A673 (cell line): Measurements from ENCODE around the gene HES2. TPM values are rescaled to one million over a fixed set of nuclear protein-coding genes. Genes with fewer than 3 reads are reported as not detected.

Source experiments
- BruUV-seq: library from RNA; stranded (reverse); fragments of 400-500 nt; replicated peaks from 2 replicates; lab custom pipeline; 2021; lab: Mats Ljungman, UMichigan
- CTCF ChIA-PET: fragments of 300-600 bp; sonication (Branson Sonifier 250); formaldehyde crosslinking; loops from one replicate; lab custom pipeline; 2022; ENCODE audit warnings: antibody characterized with exemption; lab: Charles Lee
- POLR2A ChIA-PET: fragments of 300-600 bp; sonication (Branson Sonifier 250); formaldehyde crosslinking; loops from one replicate; lab custom pipeline; 2022; ENCODE audit warnings: antibody characterized with exemption; ENCODE audit not compliant: low non-redundant PET; lab: Charles Lee
- DNase-seq: peaks from one replicate; pipeline ENCODE4 v3.0.0-alpha.2; 2015; ENCODE audit warnings: low spot score
- H3K27ac ChIP-seq: fragments of 200-600 bp; sonication (generic); 2 replicates; pipeline ENCODE4 v1.5.1; 2016; ENCODE audit warnings: mixed run types, low read depth, mild to moderate bottlenecking, mixed read lengths, antibody characterized with exemption, low read length; ENCODE audit not compliant: poor library complexity, severe bottlenecking
- H3K27me3 ChIP-seq: fragments of 200-600 bp; sonication (generic); replicated peaks from 2 replicates; pipeline ENCODE4 v1.6.1; 2017; ENCODE audit warnings: mixed run types, low read depth, mild to moderate bottlenecking, mixed read lengths, antibody characterized with exemption, low read length; ENCODE audit not compliant: insufficient read depth, poor library complexity
- H3K36me3 ChIP-seq: fragments of 200-600 bp; sonication (generic); 2 replicates; pipeline ENCODE4 v1.6.1; 2016; ENCODE audit warnings: mixed run types, mild to moderate bottlenecking, mixed read lengths, antibody characterized with exemption, low read length; ENCODE audit not compliant: insufficient read depth, poor library complexity, severe bottlenecking
- H3K4me1 ChIP-seq: fragments of 200-600 bp; sonication (generic); 2 replicates; pipeline ENCODE4 v1.6.1; 2017; ENCODE audit warnings: mixed run types, mild to moderate bottlenecking, mixed read lengths, antibody characterized with exemption, low read length; ENCODE audit not compliant: insufficient read depth, poor library complexity, severe bottlenecking
- H3K4me3 ChIP-seq: fragments of 200-600 bp; sonication (generic); 2 replicates; pipeline ENCODE4 v1.5.1; 2016; ENCODE audit warnings: low read depth, mixed run types, mild to moderate bottlenecking, mixed read lengths, low read length; ENCODE audit not compliant: poor library complexity, severe bottlenecking
- H3K9me3 ChIP-seq: fragments of 200-600 bp; sonication (generic); 2 replicates; pipeline ENCODE4 v1.6.1; 2016; ENCODE audit warnings: mixed run types, low read depth, mild to moderate bottlenecking, mixed read lengths, antibody characterized with exemption, low read length; ENCODE audit not compliant: poor library complexity, severe bottlenecking
- CTCF ChIP-seq: fragments of 300-800, 200-600 bp; sonication (generic); conservative IDR thresholded peaks from 2 replicates; pipeline ENCODE4 v1.5.1; 2017; ENCODE audit warnings: low read depth, mild to moderate bottlenecking, antibody characterized with exemption, low read length, moderate library complexity, mixed read lengths
- EZH2 ChIP-seq: fragments of 200-600 bp; sonication (generic); IDR thresholded peaks from 2 replicates; pipeline ENCODE4 v1.6.1; 2017; ENCODE audit warnings: borderline replicate concordance, low read depth, mild to moderate bottlenecking, mixed read lengths, antibody characterized with exemption, low read length; ENCODE audit not compliant: poor library complexity, severe bottlenecking
- intact Hi-C: fragments of 100-400 bp; cut with micrococcal nuclease; formaldehyde crosslinking; loops from one replicate; pipeline ENCODE4 v1.10.0; 2022; ENCODE audit not compliant: unreplicated experiment
- total RNA-seq: library from RNA; stranded (reverse); gene quantifications from 2 replicates; pipeline ENCODE4 v1.2.3, GENCODE V29; 2021

The HES2 gene
- total RNA-seq, 1 experiment from 2014 or later = not detected

- no peaks in the 10 kb centered on the region for H3K36me3 ChIP-seq
- DNase-seq = no peak
- TF ChIP-seq CTCF = no peak
- no peak for TF ChIP-seq EZH2
- BruUV-seq = no TSS peak
- CTCF ChIA-PET = no interaction called here
- H3K4me3 ChIP-seq = no peak overlapping the region
- H3K9me3 ChIP-seq = no peaks in the 10 kb centered on the region
- POLR2A ChIA-PET = no interaction called here
- peaks cover 21% of the 10 kb centered on the region for H3K27me3 ChIP-seq
- no peak overlapping the region for H3K27ac ChIP-seq
- no peaks in the 10 kb centered on the region for H3K4me1 ChIP-seq
- intact Hi-C loops = no loop called here
These were observed 41.4 kb upstream of the HES2 start for GRCh38 chr1:6461051-6461530.

DNA sequence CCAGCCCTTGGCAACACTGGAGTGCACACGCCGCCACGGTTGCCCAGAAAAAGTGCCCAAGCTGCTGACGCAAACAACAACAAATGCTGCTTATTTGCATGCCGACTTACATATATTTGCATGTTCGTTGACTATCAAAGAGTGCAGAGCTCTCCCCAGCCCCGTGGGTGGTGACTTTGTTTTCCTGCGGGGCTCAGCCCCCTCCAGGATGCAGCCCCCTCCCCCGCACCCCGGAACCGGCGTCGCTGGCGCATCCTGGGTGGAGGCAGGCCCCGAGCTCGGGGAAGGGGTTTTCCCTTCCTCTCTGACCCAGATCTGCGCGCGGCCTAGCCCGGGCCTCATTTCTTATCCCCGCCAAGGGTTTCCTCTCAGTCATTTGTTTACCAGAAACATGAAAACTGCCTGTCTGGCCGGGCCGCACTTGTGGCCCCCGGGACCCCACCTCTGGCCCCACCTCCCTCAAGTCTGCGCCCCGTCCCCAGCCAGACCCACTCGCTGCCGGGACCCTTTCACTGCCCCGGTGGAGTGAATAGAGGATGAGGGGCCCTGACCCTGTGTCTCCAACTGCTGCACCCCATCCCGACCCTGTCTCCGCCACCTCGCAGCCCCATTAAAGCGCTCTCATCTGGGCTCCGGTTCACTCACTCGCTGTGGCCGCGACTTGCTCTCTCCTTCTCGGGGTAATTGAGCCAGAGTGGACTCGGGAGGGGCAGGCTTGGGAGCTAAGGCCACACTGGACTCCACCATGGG lies 40.8 kb upstream of the HES2 start:
- POLR2A ChIA-PET = no interaction called here
- TF ChIP-seq EZH2 (no peak), CTCF (no peak)
- no peaks in the 10 kb centered on the region for H3K4me1 ChIP-seq
- H3K4me3 ChIP-seq = no peak overlapping the region
- no peaks in the 10 kb centered on the region for H3K9me3 ChIP-seq
- H3K36me3 ChIP-seq = no peaks in the 10 kb centered on the region
- no peak overlapping the region for H3K27ac ChIP-seq
- peaks cover 27% of the 10 kb centered on the region for H3K27me3 ChIP-seq
- intact Hi-C loops = no loop called here
- CTCF ChIA-PET = no interaction called here
- BruUV-seq = no TSS peak
- DNase-seq = no peak

DNA sequence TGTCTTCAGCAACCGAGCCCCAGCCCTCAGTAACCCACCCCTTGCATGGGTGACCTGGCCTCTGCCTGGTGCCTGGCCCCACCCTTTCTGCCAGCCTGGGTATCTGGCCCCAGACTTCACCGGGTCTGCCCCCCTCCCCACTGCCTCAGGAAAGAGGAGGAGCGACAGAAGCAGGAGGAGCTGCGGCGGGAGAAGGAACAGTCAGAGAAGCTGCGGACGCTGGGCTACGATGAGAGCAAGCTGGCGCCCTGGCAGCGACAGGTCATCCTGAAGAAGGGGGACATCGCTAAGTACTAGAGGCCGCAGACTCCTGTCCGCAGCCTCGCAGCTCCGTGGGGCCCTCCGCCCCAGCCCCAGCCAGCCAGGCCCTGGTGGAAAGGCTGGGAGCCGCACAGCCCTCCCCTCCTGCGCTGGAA lies 40.1 kb upstream of the HES2 start:
- no peak for DNase-seq
- Histone ChIP-seq H3K4me1 (no peaks in the 10 kb centered on the region), H3K36me3 (no peaks in the 10 kb centered on the region), H3K4me3 (no peak overlapping the region), H3K27ac (no peak overlapping the region), H3K27me3 (peaks cover 33% of the 10 kb centered on the region), H3K9me3 (no peaks in the 10 kb centered on the region)
- POLR2A ChIA-PET = no interaction called here
- intact Hi-C loops = no loop called here
- CTCF ChIA-PET = no interaction called here
- TF ChIP-seq CTCF (no peak), EZH2 (no peak)
- BruUV-seq = no TSS peak
